Measurements from ENCODE around the gene NLE1.

DNA sequence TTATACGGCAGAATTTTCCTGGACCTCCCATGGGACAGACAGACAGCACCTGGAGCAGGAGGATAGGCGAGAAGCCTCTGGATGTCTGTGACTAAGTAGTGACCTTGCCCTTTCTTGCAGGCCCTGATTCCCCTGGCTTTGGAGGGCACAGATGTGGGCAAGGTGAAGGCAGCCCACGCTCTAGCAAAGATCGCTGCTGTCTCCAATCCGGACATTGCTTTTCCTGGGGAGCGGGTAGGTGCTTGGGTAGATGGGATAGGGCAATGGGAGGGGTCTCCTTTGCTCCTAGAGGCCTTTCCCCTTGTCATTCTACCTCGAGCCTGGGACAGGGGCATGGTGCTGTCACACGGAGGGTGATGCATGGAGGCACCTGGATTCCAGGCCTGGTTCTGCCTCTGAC is 34.8 kb upstream of the NLE1 start:
- TF ChIP-seq POLR2AphosphoS5 (IDR thresholded peaks at IDR 0.05; ENCODE audit: low read depth, low read length), result no peak
- TF ChIP-seq CTCF (IDR thresholded peaks at IDR 0.05), result no peak
- no peak for TF ChIP-seq REST (IDR thresholded peaks at IDR 0.05; ENCODE audit: insufficient read depth in 1 of 2, low read depth in 2 of 2, low read length in 1 of 2)
- no peak for TF ChIP-seq SIN3A (IDR thresholded peaks at IDR 0.05; ENCODE audit: borderline replicate concordance, insufficient read depth, low read depth, low read length)
